ENCODE measurements around the gene GPR39. TPM values are rescaled to one million over a fixed set of nuclear protein-coding genes. Genes with fewer than 3 reads are reported as not detected.

The GPR39 gene
- polyA plus RNA-seq, 1 donor from 2014 or later = not detected

- Mint-ChIP-seq H3K9me3 (peaks cover 0 to 3% (median 0%) of the 10 kb centered on the region in 3 donors), H3K36me3 (no peaks in the 10 kb centered on the region), H3K4me3 (no peak overlapping the region), H3K27ac (no peak overlapping the region), H3K27me3 (peaks cover 4% of the 10 kb centered on the region), H3K4me1 (no peaks in the 10 kb centered on the region)
Observed at GRCh38 chr2:132617989-132618388, 201.4 kb downstream of the GPR39 start.

- Mint-ChIP-seq H3K27me3 (peaks cover 4% of the 10 kb centered on the region), H3K4me3 (no peak overlapping the region), H3K36me3 (no peaks in the 10 kb centered on the region), H3K4me1 (no peaks in the 10 kb centered on the region), H3K9me3 (peaks cover 0 to 3% (median 0%) of the 10 kb centered on the region in 3 donors), H3K27ac (no peak overlapping the region)
Observed at GRCh38 chr2:132618734-132619133, 202.1 kb downstream of the GPR39 start.

GRCh38 chr2:132620115-132620514 is 203.5 kb downstream of the GPR39 start:
- no peak overlapping the region for H3K27ac Mint-ChIP-seq
- no peaks in the 10 kb centered on the region for H3K4me1 Mint-ChIP-seq
- H3K9me3 Mint-ChIP-seq = peaks cover 0 to 3% (median 2%) of the 10 kb centered on the region in 3 donors
- no peaks in the 10 kb centered on the region for H3K36me3 Mint-ChIP-seq
- H3K27me3 Mint-ChIP-seq = peaks cover 5% of the 10 kb centered on the region
- H3K4me3 Mint-ChIP-seq = no peak overlapping the region

- no peak overlapping the region for H3K27ac Mint-ChIP-seq
- H3K4me3 Mint-ChIP-seq = no peak overlapping the region
- no peaks in the 10 kb centered on the region for H3K4me1 Mint-ChIP-seq
- no peaks in the 10 kb centered on the region for H3K36me3 Mint-ChIP-seq
- H3K27me3 Mint-ChIP-seq = peaks cover 7% of the 10 kb centered on the region
- peaks cover 0 to 2% (median 0%) of the 10 kb centered on the region in 3 donors for H3K9me3 Mint-ChIP-seq
Observed at GRCh38 chr2:132621131-132621875, 204.7 kb downstream of the GPR39 start.

GRCh38 chr2:132623096-132623839 is 206.7 kb downstream of the GPR39 start:
- Mint-ChIP-seq H3K4me1 (no peaks in the 10 kb centered on the region), H3K36me3 (no peaks in the 10 kb centered on the region), H3K4me3 (no peak overlapping the region), H3K27me3 (peaks cover 10% of the 10 kb centered on the region), H3K27ac (no peak overlapping the region), H3K9me3 (peaks cover 0 to 2% (median 0%) of the 10 kb centered on the region in 3 donors)

- H3K36me3 Mint-ChIP-seq = no peaks in the 10 kb centered on the region
- H3K9me3 Mint-ChIP-seq = peaks cover 0 to 2% (median 0%) of the 10 kb centered on the region in 3 donors
- H3K27ac Mint-ChIP-seq = no peak overlapping the region
- H3K4me3 Mint-ChIP-seq = no peak overlapping the region
- H3K27me3 Mint-ChIP-seq = peaks cover 13% of the 10 kb centered on the region
- no peaks in the 10 kb centered on the region for H3K4me1 Mint-ChIP-seq
Observed at GRCh38 chr2:132627536-132627935, 210.9 kb downstream of the GPR39 start.

GRCh38 chr2:132632000-132632649 is 215.5 kb downstream of the GPR39 start:
- H3K27me3 Mint-ChIP-seq = peaks cover 9% of the 10 kb centered on the region
- no peak overlapping the region for H3K27ac Mint-ChIP-seq
- H3K36me3 Mint-ChIP-seq = no peaks in the 10 kb centered on the region
- H3K4me3 Mint-ChIP-seq = peak overlapping the region in 1 of 4 donors; percentile 32
- no peaks in the 10 kb centered on the region for H3K4me1 Mint-ChIP-seq
- H3K9me3 Mint-ChIP-seq = peaks cover 0 to 2% (median 0%) of the 10 kb centered on the region in 3 donors

- H3K4me3 Mint-ChIP-seq = no peak overlapping the region
- H3K9me3 Mint-ChIP-seq = peaks cover 0 to 2% (median 0%) of the 10 kb centered on the region in 3 donors
Observed at GRCh38 chr2:132633635-132634034, 217.0 kb downstream of the GPR39 start.

GRCh38 chr2:132636346-132636745 is 219.7 kb downstream of the GPR39 start:
- Mint-ChIP-seq H3K27me3 (peaks cover 5% of the 10 kb centered on the region), H3K27ac (no peak overlapping the region), H3K36me3 (no peaks in the 10 kb centered on the region), H3K4me3 (no peak overlapping the region), H3K4me1 (no peaks in the 10 kb centered on the region), H3K9me3 (peaks cover 0 to 2% (median 0%) of the 10 kb centered on the region in 3 donors)

More at GRCh38 chr2:132633635-132634034, 217.0 kb downstream of the GPR39 start:
- Mint-ChIP-seq H3K27ac (no peak overlapping the region), H3K36me3 (no peaks in the 10 kb centered on the region), H3K27me3 (peaks cover 5% of the 10 kb centered on the region), H3K4me1 (no peaks in the 10 kb centered on the region)

GRCh38 chr2:132638313-132639040 is 221.9 kb downstream of the GPR39 start:
- H3K27ac Mint-ChIP-seq = no peak overlapping the region
- peaks cover 0 to 10% (median 0%) of the 10 kb centered on the region in 3 donors for H3K4me1 Mint-ChIP-seq
- H3K9me3 Mint-ChIP-seq = peaks cover 0 to 2% (median 0%) of the 10 kb centered on the region in 3 donors
- H3K36me3 Mint-ChIP-seq = no peaks in the 10 kb centered on the region
- H3K4me3 Mint-ChIP-seq = no peak overlapping the region
- peaks cover 5% of the 10 kb centered on the region for H3K27me3 Mint-ChIP-seq

- peaks cover 0 to 15% (median 7%) of the 10 kb centered on the region in 3 donors for H3K4me1 Mint-ChIP-seq
- peaks cover 5% of the 10 kb centered on the region for H3K27me3 Mint-ChIP-seq
- no peak overlapping the region for H3K4me3 Mint-ChIP-seq
- peaks cover 0 to 2% (median 0%) of the 10 kb centered on the region in 3 donors for H3K9me3 Mint-ChIP-seq
- no peaks in the 10 kb centered on the region for H3K36me3 Mint-ChIP-seq
- no peak overlapping the region for H3K27ac Mint-ChIP-seq
Observed at GRCh38 chr2:132640116-132640515, 223.5 kb downstream of the GPR39 start.

- H3K27me3 Mint-ChIP-seq = peaks cover 6% of the 10 kb centered on the region
- H3K36me3 Mint-ChIP-seq = no peaks in the 10 kb centered on the region
- no peak overlapping the region for H3K27ac Mint-ChIP-seq
- peaks cover 5 to 24% (median 17%) of the 10 kb centered on the region in 3 donors for H3K4me1 Mint-ChIP-seq
- H3K4me3 Mint-ChIP-seq = no peak overlapping the region
- H3K9me3 Mint-ChIP-seq = peaks cover 0 to 2% (median 0%) of the 10 kb centered on the region in 3 donors
Observed at GRCh38 chr2:132641819-132642218, 225.2 kb downstream of the GPR39 start.

GRCh38 chr2:132642415-132642814 is 225.8 kb downstream of the GPR39 start:
- H3K27me3 Mint-ChIP-seq = peaks cover 6% of the 10 kb centered on the region
- H3K4me3 Mint-ChIP-seq = no peak overlapping the region
- H3K4me1 Mint-ChIP-seq = peaks cover 5 to 27% (median 20%) of the 10 kb centered on the region in 3 donors
- no peaks in the 10 kb centered on the region for H3K36me3 Mint-ChIP-seq
- H3K27ac Mint-ChIP-seq = peak overlapping the region in 1 of 3 donors; percentile 47
- peaks cover 0 to 2% (median 0%) of the 10 kb centered on the region in 3 donors for H3K9me3 Mint-ChIP-seq

GRCh38 chr2:132645176-132645575 is 228.6 kb downstream of the GPR39 start:
- no peaks in the 10 kb centered on the region for H3K36me3 Mint-ChIP-seq
- peaks cover 5 to 27% (median 20%) of the 10 kb centered on the region in 3 donors for H3K4me1 Mint-ChIP-seq
- peak overlapping the region in 3 of 4 donors; percentile 46 to 79 (median 75) for H3K4me3 Mint-ChIP-seq
- peak overlapping the region in 2 of 3 donors; percentile 49 to 55 for H3K27ac Mint-ChIP-seq
- peaks cover 0 to 2% (median 0%) of the 10 kb centered on the region in 3 donors for H3K9me3 Mint-ChIP-seq
- peaks cover 9% of the 10 kb centered on the region for H3K27me3 Mint-ChIP-seq

All from IgD-negative memory B cell (primary cell).